D721Med (cell line): Measurements from ENCODE around the gene MGMT.

Experiments
- DNase-seq: peaks from one replicate; pipeline ENCODE4 v3.0.0; 2011; ENCODE audit warnings: low spot score; ENCODE audit not compliant: insufficient read length
- FAIRE-seq: peaks from 2 replicates; lab custom pipeline; 2011; peaks lifted over from hg19 to GRCh38; lab: Jason Lieb, UNC
- TF ChIP-seq, protein P1 (sequence below): IDR thresholded peaks from 2 replicates; pipeline ENCODE4 v1.5.1; 2012; ENCODE audit warnings: mild to moderate bottlenecking, control low read depth; ENCODE audit not compliant: insufficient read depth; ENCODE audit errors: missing control alignments

Gene MGMT

DNA sequence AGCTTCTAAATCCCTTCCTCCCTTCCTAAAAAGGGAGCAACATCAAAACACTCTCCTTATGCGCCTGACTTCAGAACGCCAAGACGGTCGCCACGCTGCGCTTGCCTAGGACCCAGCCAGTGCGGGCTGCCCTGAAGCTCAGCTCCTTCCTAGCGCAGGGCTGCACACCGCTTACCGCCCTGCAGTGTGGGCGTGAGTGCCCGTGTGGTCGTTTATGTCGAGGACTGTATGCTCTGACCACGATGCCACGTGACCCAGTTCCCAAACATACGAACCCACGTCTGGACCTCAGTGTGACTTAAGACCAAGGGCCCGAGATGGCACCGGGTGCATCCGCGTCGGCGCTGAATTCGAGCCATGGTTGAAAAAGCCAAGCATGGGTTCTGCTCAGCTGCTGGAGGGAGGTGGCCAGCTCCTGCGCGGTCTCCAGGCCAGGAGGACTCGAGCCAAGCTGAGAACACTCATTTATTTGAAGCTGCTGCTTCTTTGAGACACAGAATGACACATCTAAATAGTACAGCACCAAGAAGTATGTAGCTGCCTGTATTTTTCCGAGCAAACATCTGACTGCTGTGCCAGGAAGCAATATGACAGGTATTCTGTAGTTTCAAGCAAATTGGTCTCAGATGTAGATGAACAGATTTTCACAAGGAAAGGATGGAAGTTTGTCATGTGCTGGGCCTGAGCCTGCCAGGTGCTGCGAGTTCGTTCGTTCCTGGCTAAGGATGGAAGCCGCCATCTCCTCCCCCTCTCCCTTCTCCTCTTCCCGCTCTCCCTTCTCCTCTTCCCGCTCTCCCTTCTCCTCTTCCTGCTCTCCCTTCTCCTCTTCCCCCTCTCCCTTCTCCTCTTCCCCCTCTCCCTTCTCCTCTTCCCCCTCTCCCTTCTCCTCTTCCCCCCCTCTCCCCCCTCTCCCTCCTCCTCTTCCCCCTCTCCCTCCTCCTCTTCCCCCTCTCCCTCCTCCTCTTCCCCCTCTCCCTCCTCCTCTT is 312.4 kb downstream of the MGMT start:
- TF ChIP-seq, protein P1, sequence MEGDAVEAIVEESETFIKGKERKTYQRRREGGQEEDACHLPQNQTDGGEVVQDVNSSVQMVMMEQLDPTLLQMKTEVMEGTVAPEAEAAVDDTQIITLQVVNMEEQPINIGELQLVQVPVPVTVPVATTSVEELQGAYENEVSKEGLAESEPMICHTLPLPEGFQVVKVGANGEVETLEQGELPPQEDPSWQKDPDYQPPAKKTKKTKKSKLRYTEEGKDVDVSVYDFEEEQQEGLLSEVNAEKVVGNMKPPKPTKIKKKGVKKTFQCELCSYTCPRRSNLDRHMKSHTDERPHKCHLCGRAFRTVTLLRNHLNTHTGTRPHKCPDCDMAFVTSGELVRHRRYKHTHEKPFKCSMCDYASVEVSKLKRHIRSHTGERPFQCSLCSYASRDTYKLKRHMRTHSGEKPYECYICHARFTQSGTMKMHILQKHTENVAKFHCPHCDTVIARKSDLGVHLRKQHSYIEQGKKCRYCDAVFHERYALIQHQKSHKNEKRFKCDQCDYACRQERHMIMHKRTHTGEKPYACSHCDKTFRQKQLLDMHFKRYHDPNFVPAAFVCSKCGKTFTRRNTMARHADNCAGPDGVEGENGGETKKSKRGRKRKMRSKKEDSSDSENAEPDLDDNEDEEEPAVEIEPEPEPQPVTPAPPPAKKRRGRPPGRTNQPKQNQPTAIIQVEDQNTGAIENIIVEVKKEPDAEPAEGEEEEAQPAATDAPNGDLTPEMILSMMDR, result no peak
- FAIRE-seq, result no peak
- no peak for DNase-seq

DNA sequence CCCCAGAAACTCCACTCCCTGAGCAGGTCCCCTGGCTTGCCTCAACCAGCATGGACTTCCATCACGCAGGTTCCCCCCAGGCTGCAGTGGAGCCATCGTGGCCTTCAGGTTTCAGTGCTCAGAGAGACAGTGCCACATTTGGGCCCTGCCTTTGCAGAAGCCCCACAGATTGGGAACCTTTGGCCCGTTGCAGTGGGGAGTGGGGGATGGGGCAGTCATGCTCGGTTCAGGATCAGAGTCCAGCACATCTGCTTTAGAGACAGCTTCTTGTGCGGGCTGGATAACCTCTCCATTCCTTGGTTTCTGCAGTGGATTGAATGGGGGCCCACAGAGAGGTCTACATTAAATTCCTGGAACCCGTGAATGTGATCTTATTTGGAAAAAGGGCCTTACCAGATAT is 313.2 kb downstream of the MGMT start:
- DNase-seq (no peak), FAIRE-seq (no peak)
- TF ChIP-seq, protein P1, result no peak

DNA sequence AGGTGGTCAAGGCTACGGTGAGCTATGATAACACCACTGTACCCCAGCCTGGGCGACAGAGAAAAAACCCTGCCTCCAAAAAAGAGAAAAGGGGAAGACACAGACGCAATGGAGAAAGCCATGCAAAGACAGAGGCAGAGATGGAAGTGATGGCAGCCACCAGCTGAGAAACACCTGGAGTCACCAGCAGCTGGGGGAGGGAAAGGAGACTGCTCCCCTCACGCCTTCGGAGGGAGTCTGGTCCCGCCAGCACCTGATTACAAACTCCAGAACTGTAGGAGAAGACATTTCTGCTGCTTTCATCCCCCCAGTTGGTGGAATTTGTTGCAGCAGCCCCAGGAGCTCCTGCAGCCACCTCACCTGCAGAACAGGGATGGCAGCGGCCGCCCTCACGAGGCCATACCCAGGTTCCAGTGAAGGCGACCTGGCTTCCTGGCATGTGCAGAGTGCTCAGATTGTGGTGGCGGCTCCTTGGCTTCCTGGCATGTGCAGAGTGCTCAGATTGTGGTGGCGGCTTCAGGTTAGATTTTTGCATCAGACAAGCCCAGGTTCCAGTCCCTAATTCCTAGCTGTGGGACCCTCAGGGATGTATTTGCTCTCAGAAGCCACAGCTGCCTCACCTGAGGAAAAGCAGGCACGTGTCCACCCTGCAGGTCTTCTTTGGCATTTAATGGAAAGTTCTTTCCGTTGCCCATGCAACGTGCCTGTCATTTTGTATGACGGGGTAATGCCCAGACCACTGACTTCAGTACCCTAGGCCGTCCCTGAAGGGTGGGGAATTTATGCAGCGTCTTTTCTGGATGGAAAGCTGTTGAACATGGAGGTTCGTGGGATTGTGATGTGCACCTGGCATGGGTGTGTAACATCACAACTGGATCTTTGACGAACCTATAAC is 314.1 kb downstream of the MGMT start:
- DNase-seq, result no peak
- no peak for FAIRE-seq
- TF ChIP-seq, protein P1, result no peak

DNA sequence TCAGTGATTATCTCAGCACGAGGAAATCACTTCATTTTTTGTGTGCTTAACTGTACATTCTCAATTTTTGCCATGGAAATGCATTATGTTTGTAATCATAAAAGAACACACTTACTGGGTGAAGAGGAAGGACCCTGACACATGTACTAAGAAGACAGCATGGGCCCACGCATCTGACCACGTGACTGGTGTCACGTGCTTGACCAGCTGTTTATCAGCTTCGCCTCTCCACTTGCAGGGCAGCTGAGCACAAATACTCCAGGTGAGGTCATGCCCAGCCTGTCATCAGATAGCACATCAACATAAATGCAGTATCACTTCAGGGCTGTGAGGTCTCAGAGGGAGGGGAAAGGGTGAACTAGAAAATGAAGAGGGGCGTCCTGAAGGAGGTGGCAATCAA is 317.2 kb downstream of the MGMT start:
- TF ChIP-seq, protein P1, result no peak
- no peak for FAIRE-seq
- no peak for DNase-seq

DNA sequence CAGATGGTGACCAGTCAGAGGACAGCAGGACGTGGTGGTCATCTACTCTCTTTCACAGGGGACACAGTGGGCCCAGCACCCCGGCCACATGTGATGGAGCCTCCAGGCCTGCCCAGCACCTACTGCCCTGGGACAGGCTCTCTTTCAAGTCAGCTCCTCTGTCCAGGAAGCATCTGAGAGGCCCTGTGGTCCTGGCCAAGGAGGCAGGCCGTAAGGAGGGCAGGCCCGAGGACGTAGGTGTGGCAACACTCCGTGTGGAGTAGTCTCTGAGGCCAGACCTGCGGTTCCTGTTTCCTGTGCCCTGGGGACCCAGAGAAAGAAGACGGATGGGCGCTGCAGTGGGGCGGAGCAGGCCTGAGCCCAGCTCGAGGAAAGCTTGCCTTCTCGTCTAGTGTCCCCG is 317.9 kb downstream of the MGMT start:
- DNase-seq (no peak), FAIRE-seq (no peak)
- TF ChIP-seq, protein P1, result no peak

DNA sequence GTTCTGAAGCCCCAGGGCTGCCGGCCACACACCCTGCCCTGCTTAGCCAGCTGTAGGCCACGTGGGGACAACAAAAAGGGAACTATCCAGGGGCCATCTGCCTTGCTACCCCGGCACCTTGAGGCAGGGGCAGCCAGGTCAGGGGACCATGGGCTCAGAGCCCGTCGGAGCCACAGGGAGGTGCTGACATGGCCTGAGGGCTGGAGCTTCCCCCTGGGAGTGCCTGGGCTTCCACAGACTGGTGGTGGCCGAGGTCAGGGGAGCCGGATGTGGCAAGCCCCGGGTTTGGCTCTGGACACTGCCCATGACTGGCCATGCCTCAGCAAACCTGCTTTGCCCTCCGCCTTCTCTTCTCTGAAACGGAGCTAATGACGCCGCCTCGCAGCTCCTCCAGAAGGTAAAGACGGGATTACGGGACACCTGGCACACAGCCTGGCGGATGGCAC is 318.5 kb downstream of the MGMT start:
- DNase-seq, result no peak
- no peak for FAIRE-seq
- TF ChIP-seq, protein P1, result no peak
